B cell (primary cell): ENCODE results near the gene UHMK1.

Source experiments
- CTCF ChIP-seq: fragments of 200-600 bp; IDR thresholded peaks from one replicate; pipeline ENCODE4 v1.8.0; 2022; ENCODE audit warnings: antibody characterized with exemption, mild to moderate bottlenecking
- EZH2 ChIP-seq: IDR thresholded peaks from 2 replicates; pipeline ENCODE4 v1.6.1; 2012; ENCODE audit warnings: borderline replicate concordance, low read depth, mild to moderate bottlenecking, moderate library complexity, low read length; ENCODE audit not compliant: insufficient read depth, poor library complexity, severe bottlenecking

- TF ChIP-seq CTCF (no peak), EZH2 (no peak)
Measured at GRCh38 chr1:162536511-162536910, 38.9 kb downstream of the UHMK1 start.
